Measurements from ENCODE around the gene TMEM139.

TMEM139 gene

DNA sequence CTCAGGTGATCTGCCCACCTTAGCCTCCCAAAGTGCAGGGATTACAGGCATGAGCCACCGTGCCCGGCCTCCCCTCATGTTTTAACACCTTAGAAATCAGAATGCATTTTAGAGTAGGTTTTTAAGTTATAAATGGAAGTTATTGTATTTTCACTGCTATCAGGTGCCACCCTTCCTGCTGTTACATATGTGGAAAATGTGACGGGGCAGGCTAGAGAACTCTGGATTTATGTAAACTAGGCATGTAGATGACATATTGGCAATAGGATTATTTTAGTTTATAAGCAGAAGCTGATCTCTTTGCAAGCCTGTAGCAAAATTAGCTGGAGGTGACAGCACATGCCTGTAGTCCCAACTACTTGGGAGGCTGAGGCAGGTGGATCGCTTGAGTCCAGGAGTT, 5.5 kb downstream of the TMEM139 start:
- H3K4me3 ChIP-seq (ENCODE audit: low read depth, low read length), result no peak overlapping the region
- no peaks in the 10 kb centered on the region for H3K9me3 ChIP-seq (ENCODE audit: control insufficient read depth, insufficient read depth, low read depth, low read length)
- H3K27ac ChIP-seq (ENCODE audit: extremely low read depth, low read depth, low read length), result no peak overlapping the region
- TF ChIP-seq ZNF433 (tag by site-specific recombination; IDR thresholded peaks at IDR 0.05; ENCODE audit: low read depth) (no peak), SETDB1 (IDR thresholded peaks at IDR 0.05; ENCODE audit: insufficient read length, low read length) (no peak), ZNF239 (tag by site-specific recombination; IDR thresholded peaks at IDR 0.05) (no peak), HOXC10 (CRISPR knock-in tag; IDR thresholded peaks at IDR 0.05) (no peak), GLIS2 (tag by site-specific recombination; IDR thresholded peaks at IDR 0.05) (no peak), MEIS1 (CRISPR knock-in tag; IDR thresholded peaks at IDR 0.05; ENCODE audit: borderline replicate concordance) (no peak), ZNF223 (tag by site-specific recombination; IDR thresholded peaks at IDR 0.05) (no peak)
- no peaks in the 10 kb centered on the region for H3K4me1 ChIP-seq (ENCODE audit: control insufficient read depth, insufficient read depth, low read length)
- ChIA-PET POLR2A (interaction anchor here (0.7 kb wide), 1 partner anchor 9 kb away, joined by 10 read pairs; no protein-coding TSS in a partner anchor), CTCF (interaction anchor here (0.7 to 3.3 kb wide), 3 partner anchors 9 to 678 kb away, joined by 3 to 13 read pairs (median 11); no protein-coding TSS in a partner anchor)
- peaks cover 7 to 52% of the 10 kb centered on the region in 2 experiments for H3K36me3 ChIP-seq (ENCODE audit: control insufficient read depth in 2 of 2, insufficient read depth in 1 of 2, low read length in 2 of 2)

- Histone ChIP-seq H3K9me3 (ENCODE audit: control insufficient read depth, insufficient read depth, low read depth, low read length) (no peaks in the 10 kb centered on the region), H3K27ac (ENCODE audit: extremely low read depth, low read depth, low read length) (no peak overlapping the region), H3K4me3 (ENCODE audit: low read depth, low read length) (no peak overlapping the region), H3K4me1 (ENCODE audit: control insufficient read depth, insufficient read depth, low read length) (no peaks in the 10 kb centered on the region), H3K36me3 (ENCODE audit: control insufficient read depth in 2 of 2, insufficient read depth in 1 of 2, low read length in 2 of 2) (peaks cover 14 to 74% of the 10 kb centered on the region in 2 experiments)
- ChIA-PET CTCF (interaction anchor here (2.3 to 2.5 kb wide), 2 partner anchors 13 to 52 kb away, joined by 11 to 15 read pairs; no protein-coding TSS in a partner anchor), POLR2A (interaction anchor here (3.1 kb wide), 1 partner anchor 30 kb away, joined by 9 read pairs; the partner anchor contains the start of gene GSTK1)
- TF ChIP-seq REPIN1 (tag by site-specific recombination; IDR thresholded peaks at IDR 0.05; ENCODE audit: low read depth) (no peak), ZNF174 (tag by site-specific recombination; IDR thresholded peaks at IDR 0.05) (no peak), ZNF202 (tag by site-specific recombination; IDR thresholded peaks at IDR 0.05; ENCODE audit: borderline replicate concordance) (no peak), ZNF362 (tag by site-specific recombination; IDR thresholded peaks at IDR 0.05) (no peak), ZNF48 (tag by site-specific recombination; IDR thresholded peaks at IDR 0.05) (no peak), ZNF157 (tag by site-specific recombination; IDR thresholded peaks at IDR 0.05) (no peak), ZNF626 (tag by site-specific recombination; IDR thresholded peaks at IDR 0.05) (no peak), IKZF3 (tag by site-specific recombination; IDR thresholded peaks at IDR 0.05) (no peak)
- TF ChIP-seq, protein P1, sequence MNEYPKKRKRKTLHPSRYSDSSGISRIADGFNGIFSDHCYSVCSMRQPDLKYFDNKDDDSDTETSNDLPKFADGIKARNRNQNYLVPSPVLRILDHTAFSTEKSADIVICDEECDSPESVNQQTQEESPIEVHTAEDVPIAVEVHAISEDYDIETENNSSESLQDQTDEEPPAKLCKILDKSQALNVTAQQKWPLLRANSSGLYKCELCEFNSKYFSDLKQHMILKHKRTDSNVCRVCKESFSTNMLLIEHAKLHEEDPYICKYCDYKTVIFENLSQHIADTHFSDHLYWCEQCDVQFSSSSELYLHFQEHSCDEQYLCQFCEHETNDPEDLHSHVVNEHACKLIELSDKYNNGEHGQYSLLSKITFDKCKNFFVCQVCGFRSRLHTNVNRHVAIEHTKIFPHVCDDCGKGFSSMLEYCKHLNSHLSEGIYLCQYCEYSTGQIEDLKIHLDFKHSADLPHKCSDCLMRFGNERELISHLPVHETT (tag by site-specific recombination; IDR thresholded peaks at IDR 0.05), result no peak
- TF ChIP-seq, protein P2, sequence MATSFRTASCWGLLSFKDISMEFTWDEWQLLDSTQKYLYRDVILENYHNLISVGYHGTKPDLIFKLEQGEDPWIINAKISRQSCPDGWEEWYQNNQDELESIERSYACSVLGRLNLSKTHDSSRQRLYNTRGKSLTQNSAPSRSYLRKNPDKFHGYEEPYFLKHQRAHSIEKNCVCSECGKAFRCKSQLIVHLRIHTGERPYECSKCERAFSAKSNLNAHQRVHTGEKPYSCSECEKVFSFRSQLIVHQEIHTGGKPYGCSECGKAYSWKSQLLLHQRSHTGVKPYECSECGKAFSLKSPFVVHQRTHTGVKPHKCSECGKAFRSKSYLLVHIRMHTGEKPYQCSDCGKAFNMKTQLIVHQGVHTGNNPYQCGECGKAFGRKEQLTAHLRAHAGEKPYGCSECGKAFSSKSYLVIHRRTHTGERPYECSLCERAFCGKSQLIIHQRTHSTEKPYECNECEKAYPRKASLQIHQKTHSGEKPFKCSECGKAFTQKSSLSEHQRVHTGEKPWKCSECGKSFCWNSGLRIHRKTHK (tag by site-specific recombination; IDR thresholded peaks at IDR 0.05), result no peak
- TF ChIP-seq, protein P3, sequence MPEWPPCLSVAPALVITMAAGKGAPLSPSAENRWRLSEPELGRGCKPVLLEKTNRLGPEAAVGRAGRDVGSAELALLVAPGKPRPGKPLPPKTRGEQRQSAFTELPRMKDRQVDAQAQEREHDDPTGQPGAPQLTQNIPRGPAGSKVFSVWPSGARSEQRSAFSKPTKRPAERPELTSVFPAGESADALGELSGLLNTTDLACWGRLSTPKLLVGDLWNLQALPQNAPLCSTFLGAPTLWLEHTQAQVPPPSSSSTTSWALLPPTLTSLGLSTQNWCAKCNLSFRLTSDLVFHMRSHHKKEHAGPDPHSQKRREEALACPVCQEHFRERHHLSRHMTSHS (tag by site-specific recombination; IDR thresholded peaks at IDR 0.05), result no peak
Measured at GRCh38 chr7:143292876-143293275, 8.1 kb downstream of the TMEM139 start.

Data from HEK293 (cell line).